HG03280 (cell line): Measurements from ENCODE around the gene ADCY1.
"Not testable (repeated sequence)": the region's sequence is repeated elsewhere in the genome, so short reads cannot be mapped to it uniquely, and the experiment has no call there.

Experiments used
- ATAC-seq: cut with Tn5 transposase; IDR thresholded peaks from one replicate; pipeline ENCODE4 v1.9.1; 2021; ENCODE audit warnings: mild to moderate bottlenecking, moderate library complexity; ENCODE audit not compliant: unreplicated experiment

Gene ADCY1

GRCh38 chr7:45726883-45727282 lies 152.7 kb downstream of the ADCY1 start:
- ATAC-seq = no peak

DNA sequence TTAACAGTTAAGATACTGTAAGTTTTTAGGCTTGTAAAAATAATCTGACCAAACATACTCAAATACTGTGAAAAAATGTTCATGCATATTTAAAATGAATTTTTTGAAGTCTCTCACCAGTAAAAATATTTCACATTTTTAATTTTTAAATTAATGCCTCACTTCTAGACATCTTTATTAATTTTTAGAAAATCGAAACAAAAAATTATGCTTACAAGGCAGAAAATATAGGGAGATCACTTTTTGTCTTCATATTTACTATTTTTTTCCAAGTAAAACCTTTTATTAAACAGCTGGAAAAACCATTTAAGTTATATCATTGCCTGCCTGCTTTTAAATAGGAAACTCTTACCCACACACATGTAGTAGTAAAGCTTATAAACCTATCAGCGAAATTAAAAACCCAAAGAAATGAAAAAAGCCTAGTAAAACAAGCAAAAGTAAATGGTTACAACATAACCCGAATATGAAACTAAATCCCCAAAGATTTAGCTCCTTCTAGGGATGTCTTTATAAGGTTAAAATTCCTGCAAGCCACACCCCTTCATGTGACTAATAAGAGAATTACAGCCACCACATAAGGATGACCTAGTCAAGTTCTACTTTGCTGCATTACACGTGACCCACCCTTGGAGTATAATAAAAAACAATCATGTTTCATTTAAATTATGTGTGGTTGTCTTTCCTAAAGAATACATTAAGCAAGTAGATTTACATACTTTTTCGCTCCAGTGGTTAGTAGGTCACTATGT lies 157.7 kb downstream of the ADCY1 start:
- ATAC-seq = not testable (repeated sequence)

DNA sequence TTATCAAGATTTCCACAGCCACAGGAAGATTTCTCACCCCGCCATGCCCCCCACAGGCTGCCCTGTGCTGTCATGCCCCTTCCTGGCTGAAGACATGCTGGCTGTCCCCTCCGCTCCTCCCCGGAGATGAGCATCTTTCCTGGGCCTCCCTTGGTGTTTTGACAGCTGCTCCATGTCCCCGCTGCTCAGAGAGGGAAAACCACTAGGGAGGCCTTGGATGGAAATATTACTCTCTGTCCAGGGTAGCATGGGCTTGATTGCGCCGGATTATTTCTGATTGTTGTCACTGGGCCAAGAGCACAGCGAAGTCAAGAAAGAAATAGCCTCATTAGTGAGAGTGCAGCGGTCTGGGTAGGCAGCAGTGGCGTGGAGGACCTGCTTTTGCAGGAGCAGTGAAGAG lies 164.8 kb downstream of the ADCY1 start:
- ATAC-seq = not testable (repeated sequence)

DNA sequence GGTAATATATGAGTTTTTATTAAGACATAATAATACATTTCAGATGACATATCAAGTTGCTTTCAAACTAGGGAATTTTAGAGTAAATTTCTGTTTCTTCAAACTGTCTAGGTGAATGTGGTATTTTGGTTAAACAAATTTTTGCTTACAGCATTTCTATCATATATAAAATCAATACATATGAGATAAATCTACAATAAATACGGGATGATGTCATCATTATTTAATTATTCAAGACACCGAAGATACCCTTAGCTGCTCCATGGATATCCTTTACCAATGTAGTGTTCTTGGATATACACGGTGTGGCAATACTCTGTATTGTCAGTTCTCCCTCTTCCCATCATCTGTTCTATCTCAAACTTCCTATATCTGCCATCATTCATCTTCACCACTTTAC lies 166.4 kb downstream of the ADCY1 start:
- not testable (repeated sequence) for ATAC-seq

DNA sequence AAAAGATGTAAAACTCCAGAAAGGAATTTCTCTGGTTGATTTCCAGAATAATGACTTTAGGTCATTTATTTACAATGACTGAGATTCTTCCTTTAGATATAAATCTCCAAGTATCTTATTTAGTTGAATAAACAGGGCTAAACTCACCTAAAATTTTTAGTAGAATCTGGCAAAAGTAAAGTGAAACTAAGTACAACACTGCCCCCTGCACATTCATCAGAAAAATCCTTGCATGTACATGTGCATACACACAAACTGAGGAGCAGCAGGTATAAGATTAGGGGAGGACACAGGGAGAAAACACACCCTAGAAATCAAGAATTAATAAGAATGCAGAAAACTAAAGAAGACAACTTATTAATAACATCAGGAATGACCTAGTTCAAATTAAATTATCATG lies 174.8 kb downstream of the ADCY1 start:
- ATAC-seq = not testable (repeated sequence)

GRCh38 chr7:45751352-45751751 lies 177.2 kb downstream of the ADCY1 start:
- not testable (repeated sequence) for ATAC-seq

DNA sequence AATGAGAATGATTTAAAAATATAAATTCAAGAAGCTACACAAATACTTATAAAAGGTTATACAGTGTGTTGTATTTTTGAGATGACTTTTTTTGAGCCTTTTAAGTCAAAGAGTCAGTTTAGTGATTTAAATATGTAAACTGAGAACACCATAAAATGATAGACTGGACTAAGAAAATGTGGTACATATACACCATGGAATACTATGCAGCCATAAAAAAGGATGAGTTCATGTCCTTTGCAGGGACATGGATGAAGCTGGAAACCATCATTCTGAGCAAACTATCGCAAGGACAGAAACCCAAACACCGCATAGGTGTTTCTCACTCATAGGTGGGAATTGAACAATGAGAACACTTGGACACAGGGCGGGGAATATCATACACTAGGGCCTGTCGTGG lies 182.2 kb downstream of the ADCY1 start:
- not testable (repeated sequence) for ATAC-seq

- ATAC-seq = not testable (repeated sequence)
These were observed 182.6 kb downstream of the ADCY1 start for GRCh38 chr7:45756757-45757156.

DNA sequence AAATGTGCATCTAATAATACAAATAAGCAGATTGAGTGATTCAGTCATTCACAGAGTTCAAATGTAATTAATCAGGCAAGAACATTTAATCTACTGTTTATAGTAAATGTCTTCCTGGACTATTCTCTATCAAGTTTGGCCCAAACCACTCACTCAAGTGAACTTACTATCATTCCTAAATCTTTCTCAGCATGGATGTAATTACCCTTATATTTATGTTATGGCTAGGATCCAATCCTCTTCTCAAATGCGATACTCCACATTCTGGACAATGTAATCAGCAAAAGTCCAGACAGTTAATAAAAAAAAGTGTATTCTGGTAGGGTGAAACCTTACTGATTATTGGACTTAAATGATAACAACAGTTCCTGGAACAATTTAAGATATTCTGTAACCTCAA lies 185.3 kb downstream of the ADCY1 start:
- ATAC-seq = not testable (repeated sequence)

DNA sequence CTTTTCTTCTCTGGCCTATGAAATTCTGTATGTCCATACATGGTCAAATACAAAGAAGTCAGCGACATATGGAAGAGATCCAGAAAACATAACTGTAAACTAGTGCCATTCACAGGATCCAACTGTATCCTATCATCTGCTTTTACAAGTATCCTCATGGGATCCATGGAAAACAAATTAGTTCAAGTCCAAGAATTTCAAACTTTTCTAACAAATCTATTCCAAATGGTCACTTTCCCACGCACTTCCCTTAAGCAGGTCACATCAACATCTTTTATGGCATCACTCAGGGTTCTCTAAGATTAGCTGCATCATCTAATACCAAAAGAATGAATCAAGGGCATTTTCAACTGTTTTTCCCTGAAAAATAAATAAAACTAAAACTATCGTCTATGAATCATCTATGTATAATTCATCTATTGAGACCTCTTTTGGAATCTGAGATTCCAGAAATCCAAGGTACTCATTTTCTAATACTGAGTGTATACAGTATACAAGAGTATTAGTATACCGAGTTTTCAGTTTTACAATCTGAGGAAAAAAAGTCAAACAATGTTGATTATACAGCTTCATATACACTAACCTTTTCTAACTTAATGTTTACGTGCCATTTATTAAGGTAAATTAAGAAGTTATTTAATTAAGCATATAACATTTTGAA lies 187.5 kb downstream of the ADCY1 start:
- ATAC-seq = not testable (repeated sequence)

- not testable (repeated sequence) for ATAC-seq
These were observed 188.2 kb downstream of the ADCY1 start for GRCh38 chr7:45762225-45762994.

GRCh38 chr7:45768516-45769394 lies 194.6 kb downstream of the ADCY1 start:
- ATAC-seq = peak; percentile 100

GRCh38 chr7:45769626-45770025 lies 195.5 kb downstream of the ADCY1 start:
- not testable (repeated sequence) for ATAC-seq
